OCI-LY1 (cell line): ENCODE measurements around the gene MAP3K20.

Experiments used
- H2AFZ ChIP-seq: fragments of 200-600 bp; sonication (generic), shearing (Covaris generic); 2 replicates; pipeline ENCODE4 v1.6.0; 2014; ENCODE audit warnings: antibody characterized with exemption, mild to moderate bottlenecking, low read length
- H3F3A ChIP-seq: fragments of 200-600 bp; sonication (generic), shearing (Covaris generic); 2 replicates; pipeline ENCODE4 v1.6.0; 2014; ENCODE audit warnings: mild to moderate bottlenecking, antibody characterized with exemption, low read length, moderate library complexity; ENCODE audit not compliant: insufficient read depth
- H3K27ac ChIP-seq: fragments of 200-600 bp; sonication (generic); 2 replicates; pipeline ENCODE4 v1.5.1; 2014; ENCODE audit warnings: low read length, mixed run types, mild to moderate bottlenecking, low read depth; ENCODE audit not compliant: poor library complexity, severe bottlenecking
- H3K27me3 ChIP-seq: fragments of 200-600 bp; sonication (generic); 2 replicates; pipeline ENCODE4 v1.6.0; 2014; ENCODE audit warnings: antibody characterized with exemption, mild to moderate bottlenecking, low read length, moderate library complexity; ENCODE audit not compliant: insufficient read depth
- H3K36me3 ChIP-seq: fragments of 200-600 bp; sonication (generic); 2 replicates; pipeline ENCODE4 v1.6.1; 2014; ENCODE audit warnings: mild to moderate bottlenecking, antibody characterized with exemption, low read length, moderate library complexity, mixed read lengths; ENCODE audit not compliant: insufficient read depth
- H3K4me1 ChIP-seq: fragments of 200-600 bp; sonication (generic); 2 replicates; pipeline ENCODE4 v1.5.1; 2014; ENCODE audit warnings: mild to moderate bottlenecking, low read length, moderate library complexity; ENCODE audit not compliant: insufficient read depth, severe bottlenecking
- H3K4me2 ChIP-seq: fragments of 200-600 bp; sonication (generic), shearing (Covaris generic); 2 replicates; pipeline ENCODE4 v1.6.1; 2014; ENCODE audit warnings: low read length
- H3K4me3 ChIP-seq: fragments of 200-600 bp; sonication (generic); 2 replicates; pipeline ENCODE4 v1.5.1; 2014; ENCODE audit warnings: low read length, low read depth, mild to moderate bottlenecking, mixed read lengths; ENCODE audit not compliant: poor library complexity, severe bottlenecking
- H3K79me2 ChIP-seq: fragments of 200-600 bp; shearing (Covaris generic); 2 replicates; pipeline ENCODE4 v1.6.1; 2016; ENCODE audit warnings: mixed run types, low read length, mixed read lengths; ENCODE audit not compliant: insufficient read depth
- H3K9ac ChIP-seq: fragments of 200-600 bp; sonication (generic), shearing (Covaris generic); 2 replicates; pipeline ENCODE4 v1.6.1; 2014; ENCODE audit warnings: mild to moderate bottlenecking, low read length, mixed read lengths
- H3K9me2 ChIP-seq: fragments of 200-600 bp; sonication (generic), shearing (Covaris generic); 2 replicates; pipeline ENCODE4 v1.6.1; 2014; ENCODE audit warnings: low read depth, mild to moderate bottlenecking, low read length, mixed read lengths
- H3K9me3 ChIP-seq: fragments of 200-600 bp; shearing (Covaris generic); 2 replicates; pipeline ENCODE4 v1.6.1; 2014; ENCODE audit warnings: low read length, mixed read lengths
- H4K20me1 ChIP-seq: fragments of 200-600 bp; sonication (generic), shearing (Covaris generic); 2 replicates; pipeline ENCODE4 v1.6.0; 2016; ENCODE audit warnings: mild to moderate bottlenecking, low read length; ENCODE audit not compliant: insufficient read depth
- CTCF ChIP-seq: fragments of 200-600 bp; sonication (generic), shearing (Covaris generic); IDR thresholded peaks from 2 replicates; pipeline ENCODE4 v1.5.1; 2017; ENCODE audit warnings: mild to moderate bottlenecking, antibody characterized with exemption, low read length, moderate library complexity, mixed read lengths
- EZH2 ChIP-seq: fragments of 200-600 bp; sonication (generic), shearing (Covaris generic); IDR thresholded peaks from 2 replicates; pipeline ENCODE4 v1.8.0; 2017; ENCODE audit warnings: borderline replicate concordance, mixed run types, mild to moderate bottlenecking, antibody characterized with exemption, low read length, moderate library complexity, mixed read lengths

Gene MAP3K20

DNA sequence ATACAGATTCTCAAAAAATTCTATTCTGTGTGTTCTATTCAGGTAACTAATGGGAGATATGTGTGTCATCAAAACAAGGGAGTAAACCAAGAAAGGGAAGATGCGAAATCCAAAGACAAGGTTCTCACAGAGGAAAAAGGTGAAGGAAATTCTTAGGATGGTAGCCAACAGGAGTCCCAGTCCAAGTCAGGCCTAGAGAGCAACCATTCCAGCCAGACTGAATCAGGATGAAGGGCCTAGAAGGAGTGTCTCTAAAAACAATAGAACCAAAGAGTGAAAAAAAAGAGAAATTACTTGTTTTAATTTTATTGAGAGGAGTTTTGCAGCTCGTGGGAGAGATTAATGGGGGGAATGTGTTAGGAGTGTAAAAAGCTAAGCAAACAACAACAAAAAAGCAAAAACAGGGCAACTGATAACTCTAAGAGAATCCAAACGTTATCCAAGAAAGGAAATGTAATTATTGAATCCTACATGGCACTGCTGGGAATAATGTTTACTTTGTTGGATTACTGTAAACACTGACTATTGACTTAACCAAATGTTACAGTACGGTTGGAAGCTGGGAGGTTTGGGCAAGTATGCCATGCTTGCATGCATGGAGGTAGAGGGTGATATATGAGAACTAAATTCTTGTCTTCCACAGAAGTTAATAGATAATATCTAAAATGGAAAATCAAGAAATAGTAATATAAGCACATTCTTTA, 12.3 kb downstream of the MAP3K20 start:
- Histone ChIP-seq H3K36me3 (no peaks in the 10 kb centered on the region), H2AFZ (no peak overlapping the region), H3K9ac (no peak overlapping the region), H3K4me2 (no peak overlapping the region), H3K9me3 (no peaks in the 10 kb centered on the region), H4K20me1 (no peaks in the 10 kb centered on the region), H3K27ac (no peak overlapping the region), H3K27me3 (no peaks in the 10 kb centered on the region), H3K9me2 (no peaks in the 10 kb centered on the region), H3K4me3 (no peak overlapping the region), H3K4me1 (no peaks in the 10 kb centered on the region), H3K79me2 (no peaks in the 10 kb centered on the region), H3F3A (no peaks in the 10 kb centered on the region)
- TF ChIP-seq CTCF = no peak

- Histone ChIP-seq H3K4me1 (no peaks in the 10 kb centered on the region), H3K4me3 (no peak overlapping the region), H2AFZ (no peak overlapping the region), H3K9ac (no peak overlapping the region), H3F3A (no peaks in the 10 kb centered on the region), H3K79me2 (no peaks in the 10 kb centered on the region), H3K36me3 (no peaks in the 10 kb centered on the region), H3K9me3 (no peaks in the 10 kb centered on the region), H3K9me2 (no peaks in the 10 kb centered on the region), H4K20me1 (no peaks in the 10 kb centered on the region), H3K4me2 (no peak overlapping the region), H3K27ac (no peak overlapping the region), H3K27me3 (no peaks in the 10 kb centered on the region)
- TF ChIP-seq CTCF = no peak
- no peak for TF ChIP-seq EZH2
Measured at GRCh38 chr2:173090276-173090877, 14.7 kb downstream of the MAP3K20 start.

DNA sequence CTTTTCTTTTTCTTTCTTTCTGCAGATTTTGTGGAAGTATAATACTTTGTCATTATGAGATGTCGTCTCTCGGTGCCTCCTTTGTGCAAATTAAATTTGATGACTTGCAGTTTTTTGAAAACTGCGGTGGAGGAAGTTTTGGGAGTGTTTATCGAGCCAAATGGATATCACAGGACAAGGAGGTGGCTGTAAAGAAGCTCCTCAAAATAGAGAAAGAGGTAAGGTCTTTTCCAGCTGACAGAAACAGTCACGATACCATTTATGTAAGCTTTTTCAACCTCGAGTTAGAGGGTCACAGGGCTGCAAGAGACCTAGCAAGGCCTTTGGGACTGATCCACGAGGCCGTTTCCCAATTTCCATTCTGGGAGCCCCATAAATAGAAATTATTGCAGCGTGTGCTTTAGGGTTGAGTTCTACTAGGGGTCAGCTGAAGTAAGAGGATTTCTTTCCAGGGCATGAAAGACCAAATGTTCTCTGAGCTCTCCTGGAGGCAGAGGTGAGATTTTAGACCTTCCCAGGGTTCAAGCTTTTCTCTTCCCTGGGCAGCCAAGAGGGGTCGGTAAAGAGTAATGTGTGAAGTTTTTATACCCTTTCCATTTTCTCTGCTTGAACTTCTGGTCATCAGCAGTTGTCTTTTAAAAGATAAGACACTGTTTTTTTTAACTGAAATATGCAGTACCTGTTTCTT, 15.5 kb downstream of the MAP3K20 start:
- Histone ChIP-seq H3K27ac (no peak overlapping the region), H3K36me3 (no peaks in the 10 kb centered on the region)

More for the DNA sequence above, 15.5 kb downstream of the MAP3K20 start:
- H4K20me1 ChIP-seq = no peaks in the 10 kb centered on the region
- no peak overlapping the region for H2AFZ ChIP-seq
- H3K9me3 ChIP-seq = no peaks in the 10 kb centered on the region
- no peak overlapping the region for H3K4me3 ChIP-seq
- no peak overlapping the region for H3K4me2 ChIP-seq
- no peaks in the 10 kb centered on the region for H3K9me2 ChIP-seq
- TF ChIP-seq CTCF (peak; percentile 31; the same call in 1 of the 2 replicates), EZH2 (no peak)
- H3K4me1 ChIP-seq = no peaks in the 10 kb centered on the region
- H3K79me2 ChIP-seq = no peaks in the 10 kb centered on the region
- H3F3A ChIP-seq = no peaks in the 10 kb centered on the region
- no peaks in the 10 kb centered on the region for H3K27me3 ChIP-seq
- H3K9ac ChIP-seq = no peak overlapping the region
